Calu3 (cell line): ENCODE results near the gene KLF6. TPM values are rescaled to one million over a fixed set of nuclear protein-coding genes. Genes with fewer than 3 reads are reported as not detected.

Source experiments
- BruUV-seq: library from RNA; stranded (reverse); fragments of 400-500 nt; replicated peaks from 2 replicates; lab custom pipeline; 2021; lab: Mats Ljungman, UMichigan
- CTCF ChIA-PET: fragments of 300-600 bp; sonication (Branson Sonifier 250); formaldehyde crosslinking; loops from one replicate; lab custom pipeline; 2022; ENCODE audit warnings: antibody characterized with exemption; lab: Charles Lee
- DNase-seq: peaks from one replicate; pipeline ENCODE4 v3.0.0; 2022
- H3K27ac Mint-ChIP-seq: one replicate; pipeline ENCODE4 v1.8.0; 2022; ENCODE audit warnings: mixed read lengths; ENCODE audit not compliant: unreplicated experiment
- H3K27me3 Mint-ChIP-seq: one replicate; pipeline ENCODE4 v1.8.0; 2022; ENCODE audit warnings: mixed read lengths; ENCODE audit not compliant: unreplicated experiment
- H3K36me3 Mint-ChIP-seq: one replicate; pipeline ENCODE4 v1.8.0; 2022; ENCODE audit warnings: mild to moderate bottlenecking, moderate library complexity, mixed read lengths; ENCODE audit not compliant: insufficient read depth, unreplicated experiment
- H3K4me1 Mint-ChIP-seq: one replicate; pipeline ENCODE4 v1.8.0; 2022; ENCODE audit warnings: mild to moderate bottlenecking, low read depth, mixed read lengths; ENCODE audit not compliant: unreplicated experiment
- H3K4me3 Mint-ChIP-seq: one replicate; pipeline ENCODE4 v1.8.0; 2022; ENCODE audit warnings: mild to moderate bottlenecking, low read depth, moderate library complexity, mixed read lengths; ENCODE audit not compliant: unreplicated experiment
- H3K9me3 Mint-ChIP-seq: one replicate; pipeline ENCODE4 v1.8.0; 2022; ENCODE audit warnings: low read depth, mixed read lengths; ENCODE audit not compliant: unreplicated experiment
- CTCF ChIP-seq: fragments of 200-600 bp; IDR thresholded peaks from one replicate; pipeline ENCODE4 v1.8.0; 2022; ENCODE audit warnings: antibody characterized with exemption; ENCODE audit not compliant: unreplicated experiment
- intact Hi-C: fragments of 100-400 bp; cut with micrococcal nuclease; formaldehyde crosslinking; loops from one replicate; pipeline ENCODE4 v1.10.0; 2022; ENCODE audit not compliant: unreplicated experiment
- total RNA-seq: library from RNA; stranded (reverse); gene quantifications from 2 replicates; pipeline ENCODE4 v1.2.3, GENCODE V29; 2022

Gene KLF6
- total RNA-seq, 1 experiment from 2014 or later, result 140 TPM

- Mint-ChIP-seq H3K4me1 (peaks cover 22% of the 10 kb centered on the region), H3K27ac (no peak overlapping the region), H3K27me3 (no peaks in the 10 kb centered on the region), H3K9me3 (no peaks in the 10 kb centered on the region), H3K36me3 (no peaks in the 10 kb centered on the region), H3K4me3 (no peak overlapping the region)
- no peak for TF ChIP-seq CTCF
- intact Hi-C loops, result no loop called here
- no TSS peak for BruUV-seq
- CTCF ChIA-PET, result no interaction called here
- DNase-seq, result no peak
Observed at GRCh38 chr10:3822541-3823330, 37.7 kb upstream of the KLF6 start.

- no peaks in the 10 kb centered on the region for H3K36me3 Mint-ChIP-seq
- no peak for DNase-seq
- no peak overlapping the region for H3K27ac Mint-ChIP-seq
- no peaks in the 10 kb centered on the region for H3K27me3 Mint-ChIP-seq
- H3K4me1 Mint-ChIP-seq, result peaks cover 5% of the 10 kb centered on the region
- intact Hi-C loops, result no loop called here
- H3K4me3 Mint-ChIP-seq, result no peak overlapping the region
- no peaks in the 10 kb centered on the region for H3K9me3 Mint-ChIP-seq
- TF ChIP-seq CTCF, result no peak
- CTCF ChIA-PET, result no interaction called here
- no TSS peak for BruUV-seq
Observed at GRCh38 chr10:3820255-3820654, 35.2 kb upstream of the KLF6 start.

- no peaks in the 10 kb centered on the region for H3K27me3 Mint-ChIP-seq
- intact Hi-C loops, result no loop called here
- CTCF ChIA-PET, result no interaction called here
- H3K9me3 Mint-ChIP-seq, result no peaks in the 10 kb centered on the region
- BruUV-seq, result no TSS peak
- no peak overlapping the region for H3K27ac Mint-ChIP-seq
- H3K4me3 Mint-ChIP-seq, result no peak overlapping the region
- H3K4me1 Mint-ChIP-seq, result peaks cover 22% of the 10 kb centered on the region
- no peak for DNase-seq
- no peak for TF ChIP-seq CTCF
- H3K36me3 Mint-ChIP-seq, result no peaks in the 10 kb centered on the region
Observed at GRCh38 chr10:3816995-3817394, 32.0 kb upstream of the KLF6 start.

- H3K27me3 Mint-ChIP-seq, result no peaks in the 10 kb centered on the region
- H3K27ac Mint-ChIP-seq, result no peak overlapping the region
- no peak overlapping the region for H3K4me3 Mint-ChIP-seq
- peaks cover 39% of the 10 kb centered on the region for H3K4me1 Mint-ChIP-seq
- intact Hi-C loops, result loop anchor here (5.0 kb wide), 1 partner anchor 912 kb away; no protein-coding TSS in a partner anchor
- TF ChIP-seq CTCF, result no peak
- no peaks in the 10 kb centered on the region for H3K9me3 Mint-ChIP-seq
- BruUV-seq, result no TSS peak
- no peak for DNase-seq
- CTCF ChIA-PET, result no interaction called here
- peaks cover 8% of the 10 kb centered on the region for H3K36me3 Mint-ChIP-seq
Observed at GRCh38 chr10:3814838-3815220, 29.8 kb upstream of the KLF6 start.
